ENCODE results near the gene SMNDC1.
"Not testable (repeated sequence)": the region's sequence is repeated elsewhere in the genome, so short reads cannot be mapped to it uniquely, and the experiment has no call there.

DNA sequence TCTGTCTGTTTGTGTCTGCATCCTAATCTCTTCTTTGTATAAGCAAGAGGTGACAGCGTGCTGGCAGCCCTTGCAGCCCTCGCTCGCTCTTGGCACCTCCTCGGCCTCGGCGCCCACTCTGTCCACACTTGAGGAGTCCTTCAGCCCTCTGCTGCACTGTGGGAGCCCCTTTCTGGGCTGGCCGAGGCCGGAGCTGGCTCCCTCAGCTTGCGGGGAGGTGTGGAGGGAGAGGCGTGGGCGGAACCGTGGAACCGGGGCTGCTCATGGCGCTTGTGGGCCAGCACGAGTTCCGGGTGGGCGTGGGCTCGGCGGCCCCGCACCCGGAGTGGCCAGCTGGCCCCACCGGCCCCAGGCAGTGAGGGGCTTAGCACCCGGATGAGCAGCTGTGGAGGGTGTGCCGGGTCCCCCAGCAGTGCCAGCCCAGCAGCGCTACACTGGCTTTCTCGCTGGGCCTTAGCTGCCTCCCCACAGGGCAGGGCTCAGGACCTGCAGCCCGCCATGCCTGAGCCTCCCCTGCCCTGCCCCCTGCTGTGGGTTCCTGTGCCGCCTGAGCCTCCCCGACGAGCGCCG lies 26.6 kb upstream of the SMNDC1 start:
- TF ChIP-seq POLR2AphosphoS5 (IDR thresholded peaks at IDR 0.05; ENCODE audit: low read depth), result not testable (repeated sequence)
- TF ChIP-seq, protein P1, sequence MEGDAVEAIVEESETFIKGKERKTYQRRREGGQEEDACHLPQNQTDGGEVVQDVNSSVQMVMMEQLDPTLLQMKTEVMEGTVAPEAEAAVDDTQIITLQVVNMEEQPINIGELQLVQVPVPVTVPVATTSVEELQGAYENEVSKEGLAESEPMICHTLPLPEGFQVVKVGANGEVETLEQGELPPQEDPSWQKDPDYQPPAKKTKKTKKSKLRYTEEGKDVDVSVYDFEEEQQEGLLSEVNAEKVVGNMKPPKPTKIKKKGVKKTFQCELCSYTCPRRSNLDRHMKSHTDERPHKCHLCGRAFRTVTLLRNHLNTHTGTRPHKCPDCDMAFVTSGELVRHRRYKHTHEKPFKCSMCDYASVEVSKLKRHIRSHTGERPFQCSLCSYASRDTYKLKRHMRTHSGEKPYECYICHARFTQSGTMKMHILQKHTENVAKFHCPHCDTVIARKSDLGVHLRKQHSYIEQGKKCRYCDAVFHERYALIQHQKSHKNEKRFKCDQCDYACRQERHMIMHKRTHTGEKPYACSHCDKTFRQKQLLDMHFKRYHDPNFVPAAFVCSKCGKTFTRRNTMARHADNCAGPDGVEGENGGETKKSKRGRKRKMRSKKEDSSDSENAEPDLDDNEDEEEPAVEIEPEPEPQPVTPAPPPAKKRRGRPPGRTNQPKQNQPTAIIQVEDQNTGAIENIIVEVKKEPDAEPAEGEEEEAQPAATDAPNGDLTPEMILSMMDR (IDR thresholded peaks at IDR 0.05; ENCODE audit: insufficient read depth, low read length), result not testable (repeated sequence)
